ENCODE data around the gene GABRG3.

GABRG3 gene

DNA sequence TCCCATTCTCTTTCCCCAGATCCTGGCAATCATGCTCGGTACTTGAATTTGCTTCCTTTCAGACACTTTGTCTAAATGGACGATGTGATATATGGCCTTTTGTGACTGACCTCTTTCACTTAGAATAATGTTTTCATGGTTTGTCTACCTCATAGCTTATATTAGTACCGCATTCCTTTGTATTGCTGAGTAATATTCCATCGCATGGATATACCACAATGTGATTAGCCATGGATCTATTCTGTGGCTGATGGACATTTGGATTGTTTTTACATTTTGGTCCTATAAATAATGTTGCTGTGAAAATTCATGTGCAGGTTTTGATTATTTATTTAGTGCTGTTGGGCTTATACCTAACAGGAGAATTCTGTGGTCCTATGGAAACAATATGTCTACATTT is 458.6 kb downstream of the GABRG3 start:
- no peak for DNase-seq

DNA sequence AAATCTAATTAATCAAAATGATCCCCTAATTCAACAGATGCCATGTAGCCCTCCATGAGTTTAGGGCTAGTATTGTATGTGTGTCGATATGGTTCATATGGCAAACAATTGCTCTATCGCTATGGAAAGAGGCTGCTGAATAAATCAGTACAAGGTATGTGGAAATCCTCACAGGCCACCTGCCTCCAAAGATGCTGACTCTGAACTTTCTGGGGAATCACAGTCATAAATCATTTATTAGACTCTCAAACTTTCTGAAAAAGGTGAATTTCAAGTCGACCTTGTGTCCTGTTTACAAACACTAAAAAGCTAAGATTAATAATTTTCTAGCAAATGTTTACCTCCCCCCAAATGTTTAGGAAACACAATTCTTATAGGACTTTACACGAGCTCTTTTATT is 462.6 kb downstream of the GABRG3 start:
- no peak for DNase-seq

DNA sequence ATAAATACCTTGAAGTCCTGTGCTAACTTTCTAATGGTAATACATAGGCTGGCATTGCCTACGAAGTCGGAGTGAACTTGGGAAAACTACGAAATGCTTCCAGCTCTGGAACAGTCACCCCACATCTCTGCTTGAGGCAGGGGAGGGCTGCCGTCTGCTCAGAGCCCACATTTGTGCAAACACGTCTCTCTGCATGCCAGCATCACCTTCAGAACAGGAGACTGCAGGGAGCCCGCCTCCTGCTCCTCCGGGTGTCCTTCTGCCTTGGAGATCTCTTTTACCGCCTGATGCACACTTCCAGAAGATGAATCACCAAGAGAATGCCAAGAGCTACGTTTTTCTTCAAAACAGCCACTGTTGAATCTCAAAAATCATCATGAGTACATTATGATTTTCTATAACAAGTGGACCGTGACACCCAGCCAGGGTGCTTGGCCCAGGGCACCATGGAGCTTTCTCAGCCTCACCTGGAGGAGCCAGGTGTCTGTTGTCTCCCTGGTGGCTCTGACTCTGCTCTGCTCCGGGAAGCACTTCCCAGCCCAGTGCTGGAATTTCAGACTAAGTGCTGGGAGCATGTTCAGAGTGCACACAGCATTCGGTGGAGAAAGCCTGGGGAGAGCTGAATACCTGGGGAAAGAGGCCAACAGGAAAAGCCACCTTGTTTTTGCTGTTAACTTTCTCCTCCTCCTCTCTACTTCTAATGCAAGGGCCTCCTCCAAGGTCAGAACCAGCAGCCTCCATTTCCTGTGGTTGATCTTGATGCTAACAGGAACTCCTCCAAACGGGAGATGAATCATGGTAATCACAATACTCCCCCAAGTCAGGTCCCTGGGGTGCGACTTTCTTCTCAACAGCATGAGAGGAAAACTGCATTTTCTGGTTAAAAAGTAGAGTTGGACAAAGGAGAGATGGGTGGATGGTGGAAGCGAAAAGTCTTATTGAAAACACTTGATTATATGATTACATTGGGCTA is 467.7 kb downstream of the GABRG3 start:
- no peak for DNase-seq

DNA sequence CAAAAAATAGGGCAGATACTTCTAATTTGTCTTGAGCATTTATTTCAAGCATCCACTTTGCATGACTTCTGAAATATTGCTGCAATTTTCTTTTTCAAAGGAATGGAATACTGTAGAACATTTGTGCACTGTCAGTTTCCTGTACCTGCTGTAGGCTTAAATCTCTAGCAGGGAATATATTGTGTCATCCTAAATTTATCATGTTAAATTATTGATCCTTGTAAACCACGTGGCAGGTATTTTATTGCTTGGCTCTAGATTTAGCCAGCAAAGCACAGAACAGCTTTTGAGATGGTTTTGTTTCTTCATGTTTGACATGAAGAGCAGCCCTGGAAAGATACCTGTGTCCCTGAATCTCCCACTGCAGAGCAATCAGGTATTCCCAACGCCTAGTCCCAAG is 470.1 kb downstream of the GABRG3 start:
- DNase-seq = no peak

DNA sequence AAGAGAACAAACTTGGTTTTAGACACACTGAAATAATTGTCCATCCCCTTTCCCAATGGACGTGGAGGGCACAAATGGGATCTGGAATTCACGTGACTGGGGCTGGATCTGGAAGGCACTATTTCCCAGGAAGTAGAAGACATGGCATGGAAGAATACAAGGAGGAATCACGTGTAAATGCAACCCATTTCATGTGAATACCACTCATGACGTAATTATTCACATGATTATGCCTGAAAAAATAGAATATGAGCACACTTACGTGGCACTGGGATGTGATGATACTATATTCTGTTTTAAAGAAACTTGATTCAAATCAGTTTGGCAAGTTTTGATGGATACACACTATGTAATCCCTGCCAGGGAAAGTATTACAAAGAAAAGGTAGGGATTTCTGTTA is 477.3 kb downstream of the GABRG3 start:
- no peak for DNase-seq

DNA sequence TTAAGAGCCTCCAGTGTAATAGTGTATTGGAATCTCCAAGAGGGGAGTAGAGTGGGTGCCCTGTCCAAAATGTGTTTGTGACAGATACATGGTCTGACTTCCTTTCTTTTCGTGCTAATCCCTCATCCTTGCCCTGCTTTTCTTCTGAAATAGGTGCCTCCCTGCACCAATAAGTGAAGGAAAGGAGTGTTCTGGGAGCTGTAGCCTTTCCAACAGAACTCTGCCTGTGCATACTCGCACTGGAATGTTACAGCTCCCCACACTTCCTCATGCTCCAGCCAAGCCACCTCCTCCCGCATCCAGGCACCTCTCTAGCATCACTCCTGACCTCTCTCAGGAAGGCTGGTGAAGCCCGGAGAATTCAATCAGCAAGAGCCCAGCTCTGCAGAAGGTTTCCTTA is 478.0 kb downstream of the GABRG3 start:
- no peak for DNase-seq

DNA sequence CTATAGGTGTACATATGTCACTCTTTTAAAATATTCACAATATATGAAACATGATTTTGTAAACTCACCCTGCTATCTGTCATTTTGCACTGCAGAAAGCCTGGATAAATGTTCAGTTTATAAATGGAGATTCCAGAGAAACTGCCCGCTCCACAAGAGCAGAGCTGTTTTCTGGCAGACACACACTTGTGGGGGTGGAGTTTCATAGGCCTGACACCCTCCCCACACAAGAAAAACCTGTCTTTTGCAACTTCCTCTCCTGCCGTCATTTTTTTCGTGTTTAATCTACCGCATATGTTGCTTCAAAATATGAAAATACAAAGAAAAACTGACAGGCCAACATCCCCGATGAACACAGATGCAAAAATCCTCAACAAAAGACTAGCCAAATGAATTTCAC is 479.0 kb downstream of the GABRG3 start:
- no peak for DNase-seq

DNA sequence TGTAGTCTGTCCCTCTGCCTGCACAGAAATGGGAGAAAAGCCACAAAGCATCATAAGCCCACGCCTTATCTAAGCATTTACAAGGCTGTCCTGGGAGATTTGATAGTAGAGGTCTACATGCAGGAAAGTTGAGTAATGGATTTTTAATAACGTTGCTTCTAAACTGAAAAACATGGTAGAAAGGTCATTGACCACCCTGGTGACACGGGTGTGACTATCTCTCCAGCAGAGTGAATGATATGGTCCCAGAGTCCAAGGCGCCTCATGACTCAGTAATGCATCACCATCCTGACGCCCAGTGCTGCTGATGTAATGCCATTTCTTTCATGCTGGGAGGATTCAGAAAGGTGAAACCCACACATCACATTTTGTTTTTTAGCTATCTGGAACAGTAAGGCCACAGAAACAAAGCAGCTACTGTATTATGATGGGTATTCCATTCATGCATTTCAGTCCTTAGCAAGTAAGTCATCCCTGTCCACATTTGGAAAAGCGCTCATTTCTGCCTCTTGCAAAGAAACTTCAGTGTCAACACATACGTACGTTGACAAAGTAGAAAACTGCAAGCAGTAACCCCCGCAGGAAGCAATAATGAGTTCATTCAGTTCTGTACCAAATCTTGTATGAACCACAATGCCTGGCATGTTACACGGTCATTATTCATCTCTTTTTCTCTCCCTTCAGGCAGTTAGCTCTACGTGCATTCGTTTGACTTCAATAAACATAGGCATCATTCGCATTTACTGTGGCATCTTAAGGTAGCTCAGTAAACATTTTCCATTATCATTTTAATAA is 483.5 kb downstream of the GABRG3 start:
- DNase-seq = no peak

DNA sequence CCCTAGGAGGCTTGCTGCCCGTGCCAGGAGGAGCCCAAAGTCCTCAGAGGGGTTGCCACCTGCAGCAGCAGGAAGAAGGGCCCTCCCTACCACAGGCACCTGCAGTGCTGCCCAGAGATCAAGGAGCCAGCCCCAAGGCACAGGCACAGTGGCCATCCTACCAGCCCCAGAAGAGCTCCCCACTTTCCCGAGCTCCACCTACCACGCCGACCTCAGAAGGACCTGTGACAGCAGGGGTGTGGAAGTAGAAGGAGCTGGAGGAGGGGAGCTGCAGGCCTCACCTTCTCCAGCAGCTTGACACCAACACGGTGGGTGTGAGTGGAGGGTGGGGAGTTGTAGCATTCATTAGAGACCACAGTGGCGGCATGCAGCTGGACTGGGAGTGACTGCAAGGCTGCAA is 485.8 kb downstream of the GABRG3 start:
- DNase-seq = no peak

DNA sequence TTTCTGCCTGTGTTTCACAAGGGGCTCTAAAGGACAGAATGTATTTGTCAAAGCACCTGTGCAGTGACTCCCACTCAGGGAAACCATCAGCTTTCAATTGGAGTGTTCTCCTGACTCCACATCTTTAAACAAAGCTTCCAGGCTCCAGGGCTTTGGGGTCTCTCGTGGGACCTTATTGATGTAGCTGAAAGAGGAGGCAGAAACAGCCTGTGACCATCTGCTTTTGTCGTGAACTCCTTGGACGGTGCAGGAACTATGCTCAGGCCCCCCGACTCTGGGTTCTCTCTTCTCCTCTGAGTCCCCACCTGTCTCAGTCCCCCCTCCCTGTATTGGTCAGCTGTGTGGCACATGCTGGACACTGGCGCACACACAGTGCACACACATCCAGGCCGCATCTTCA is 486.8 kb downstream of the GABRG3 start:
- DNase-seq = no peak

DNA sequence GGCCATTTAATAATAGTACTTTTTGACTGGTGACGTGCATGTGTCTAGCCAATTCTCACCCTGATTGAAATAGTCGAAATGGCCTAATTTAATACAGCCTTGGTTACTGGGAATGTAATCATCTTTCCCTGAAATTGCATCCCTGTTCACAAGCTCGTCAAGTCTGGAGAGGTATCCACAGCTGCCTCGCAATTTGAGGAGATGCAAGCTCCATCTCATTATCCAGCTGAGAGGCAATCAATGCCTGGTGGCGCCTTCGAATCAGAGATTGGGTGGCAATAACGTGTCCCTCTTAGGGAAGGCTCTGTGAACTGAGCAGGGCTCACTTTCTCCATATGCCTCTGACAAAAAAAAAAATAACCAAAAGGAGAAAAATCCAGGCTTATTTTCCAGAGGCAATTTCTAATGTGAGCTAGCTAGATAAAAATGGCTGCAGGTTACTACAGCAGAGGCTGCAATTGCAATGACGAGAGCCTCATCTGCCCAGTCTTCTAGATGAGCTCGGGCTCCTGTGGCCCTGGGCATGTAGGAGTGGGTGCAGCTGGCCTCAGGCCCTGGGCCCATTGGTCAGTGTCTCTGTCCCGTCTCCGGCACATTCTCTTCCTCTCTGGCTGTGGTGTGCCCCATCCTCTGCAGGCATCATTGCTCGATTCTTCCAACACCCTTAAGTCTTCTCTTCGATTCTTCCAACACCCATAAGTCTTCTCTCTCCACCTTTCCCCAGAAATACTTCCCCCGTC is 487.5 kb downstream of the GABRG3 start:
- DNase-seq = no peak

DNA sequence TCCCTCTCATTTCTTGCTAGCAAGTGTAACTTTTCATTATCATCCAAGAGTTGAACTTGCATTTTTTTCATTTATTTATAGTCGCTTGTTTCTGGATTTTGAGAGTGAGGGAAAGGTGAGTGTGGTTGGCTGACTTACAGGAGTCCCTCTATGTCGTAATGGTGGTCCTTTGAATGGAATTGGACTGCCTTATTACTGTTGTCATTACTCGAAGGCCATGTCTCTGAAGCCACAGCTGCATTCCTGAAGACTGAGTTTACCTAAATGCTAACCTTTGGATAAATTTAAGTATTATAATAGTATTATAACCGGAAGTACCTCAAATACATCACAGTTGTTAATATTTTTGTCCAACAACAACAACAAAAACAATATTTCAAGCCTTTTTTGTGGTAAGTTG is 488.9 kb downstream of the GABRG3 start:
- DNase-seq = no peak

DNA sequence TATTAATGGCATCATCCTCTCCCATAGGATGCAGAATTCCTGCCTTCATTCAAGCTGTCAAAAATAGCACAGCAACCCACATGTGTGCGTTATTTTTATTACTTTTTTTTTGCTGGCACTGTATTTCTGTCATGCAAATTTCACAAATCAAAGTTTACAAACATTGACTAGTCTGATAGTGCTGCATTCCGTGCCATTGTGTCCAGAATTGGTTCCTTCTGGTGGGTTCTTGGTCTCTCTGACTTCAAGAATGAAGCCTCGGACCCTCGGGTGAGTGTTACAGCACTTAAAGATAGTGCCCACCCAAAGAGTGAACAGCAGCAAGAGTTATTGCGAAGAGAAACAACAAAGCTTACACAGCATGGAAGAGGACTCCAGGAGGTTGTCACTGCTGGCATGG is 490.2 kb downstream of the GABRG3 start:
- DNase-seq = no peak

DNA sequence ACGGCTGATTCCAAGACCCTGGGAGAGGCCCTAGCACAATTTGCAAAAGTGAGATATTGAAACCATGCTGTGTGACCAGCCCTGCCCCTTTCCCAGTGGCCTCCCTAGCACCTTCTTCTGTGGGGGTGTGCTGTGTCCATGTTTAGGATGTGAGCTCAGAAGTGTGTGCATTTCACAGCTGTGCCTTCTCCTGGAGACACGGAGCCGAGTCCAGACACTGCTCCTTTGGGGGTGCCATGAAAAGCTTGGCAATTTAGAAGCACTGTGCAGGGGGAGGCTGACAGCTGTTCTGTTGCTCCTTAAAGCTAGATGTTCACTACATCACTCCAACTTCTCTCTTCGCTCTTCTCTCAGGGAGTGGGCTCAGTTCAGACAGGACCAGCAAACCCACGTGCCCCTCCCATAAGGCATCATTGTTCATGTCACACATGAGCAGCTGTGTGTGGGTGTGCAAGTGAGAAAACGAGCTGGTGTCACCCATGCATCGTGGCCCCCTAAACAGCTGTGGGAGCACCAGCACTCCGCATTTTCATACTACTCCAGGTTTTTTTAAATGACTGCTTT is 492.6 kb downstream of the GABRG3 start:
- no peak for DNase-seq

DNA sequence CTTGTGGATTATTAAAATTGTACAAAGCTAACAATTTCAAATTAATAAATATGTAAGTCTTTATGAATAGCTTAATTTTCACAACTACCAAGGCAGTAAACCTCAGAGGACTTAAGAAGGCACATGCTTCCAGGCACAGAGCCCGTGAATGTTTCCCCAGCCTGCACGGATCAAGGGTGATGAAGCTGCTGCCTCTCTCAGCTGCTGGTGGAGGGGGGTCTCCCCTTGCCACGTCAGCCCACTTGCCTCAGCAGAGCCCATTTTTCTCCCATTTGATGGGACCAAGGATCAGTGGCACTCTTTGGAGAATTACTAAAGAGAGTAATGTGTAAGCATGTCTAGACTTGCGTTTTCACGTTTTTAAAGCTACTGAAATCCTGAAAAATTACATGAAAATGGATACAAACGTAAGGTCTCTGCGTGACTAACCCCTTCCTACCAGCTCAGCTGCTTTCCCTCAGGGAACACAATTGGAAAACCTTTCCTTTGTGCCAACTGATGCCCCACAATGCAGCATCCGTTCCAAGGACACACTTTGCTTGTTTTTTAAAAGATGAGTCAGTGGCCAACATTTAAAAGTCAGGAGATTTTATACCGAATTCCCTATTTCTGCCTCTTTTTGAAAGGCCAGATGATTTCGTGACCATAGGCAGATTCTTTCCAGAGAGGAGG is 494.1 kb downstream of the GABRG3 start:
- DNase-seq = no peak

DNA sequence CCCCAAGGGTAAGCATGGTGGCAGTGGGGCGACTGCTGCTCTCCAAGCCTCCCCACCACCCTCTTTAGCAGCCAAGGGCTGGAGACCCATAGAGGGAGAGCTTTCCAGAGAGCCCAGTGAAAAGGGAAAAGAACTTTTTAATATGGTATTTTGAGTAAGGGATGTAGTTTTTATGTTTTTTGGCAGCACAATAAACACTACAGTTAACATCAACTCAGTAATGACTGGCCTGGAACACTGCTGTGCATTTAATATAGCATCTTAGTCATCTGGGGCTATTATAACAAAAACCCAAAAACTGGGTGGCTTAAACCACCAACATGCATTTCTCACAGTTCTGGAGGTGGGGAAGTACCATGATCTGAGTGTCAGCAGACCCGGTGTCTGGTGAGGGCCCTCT is 495.8 kb downstream of the GABRG3 start:
- no peak for DNase-seq

DNA sequence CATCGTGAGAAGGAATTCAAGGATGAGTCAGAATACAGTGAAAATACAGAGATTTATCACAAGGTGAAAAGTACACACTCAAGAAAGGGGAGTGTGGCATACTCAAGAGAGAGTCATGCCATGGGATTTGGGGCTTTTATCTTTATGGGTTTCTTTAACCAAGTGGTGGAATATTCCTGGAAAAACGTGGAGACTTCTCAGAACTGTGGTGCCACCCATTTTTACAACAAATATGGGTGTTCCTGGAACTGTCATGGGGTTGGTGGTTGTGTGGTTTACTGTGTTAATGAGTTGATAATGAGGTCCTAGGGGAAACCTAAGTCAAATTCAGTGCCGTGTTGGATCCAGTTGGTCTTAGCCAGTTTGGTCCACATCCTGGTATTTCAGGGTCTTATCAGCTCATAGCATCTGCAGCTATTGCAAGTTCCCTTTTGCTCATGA is 497.2 kb downstream of the GABRG3 start:
- no peak for DNase-seq

DNA sequence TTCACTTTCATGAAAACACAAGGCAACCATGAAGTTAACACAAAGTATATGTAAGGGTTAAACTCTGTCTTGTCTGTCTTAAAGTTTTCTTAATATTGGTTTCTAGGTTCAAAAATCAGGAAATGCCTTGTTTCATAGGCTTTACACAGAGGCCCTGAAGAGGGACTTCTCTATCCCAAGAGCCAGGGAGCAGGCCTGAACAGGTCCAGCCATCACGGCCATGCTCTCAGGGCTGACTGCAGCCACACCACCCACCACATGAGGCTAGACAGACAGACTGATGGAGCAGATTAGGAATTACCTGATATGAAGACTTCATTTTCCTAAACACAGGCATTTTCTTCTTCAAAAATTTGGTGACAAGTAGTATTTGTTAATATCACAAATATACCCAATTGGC is 502.9 kb downstream of the GABRG3 start:
- no peak for DNase-seq

DNA sequence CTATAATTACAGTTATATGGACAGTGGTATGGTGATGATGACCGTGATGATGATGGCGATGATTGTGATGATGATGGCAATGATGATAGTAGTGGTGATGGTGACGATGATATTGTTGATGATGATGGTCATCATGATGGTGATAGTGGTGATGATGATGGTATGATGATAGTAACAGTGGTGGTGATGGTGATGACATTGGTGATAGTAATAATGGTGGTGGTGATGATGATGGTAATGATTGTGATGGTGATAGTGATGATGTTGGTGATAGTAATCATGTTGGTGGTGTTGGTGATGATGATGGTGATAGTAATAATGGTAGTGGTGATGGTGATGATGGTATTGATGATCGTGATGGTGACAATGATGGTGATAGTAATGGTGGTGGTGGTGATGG is 504.4 kb downstream of the GABRG3 start:
- no peak for DNase-seq

DNA sequence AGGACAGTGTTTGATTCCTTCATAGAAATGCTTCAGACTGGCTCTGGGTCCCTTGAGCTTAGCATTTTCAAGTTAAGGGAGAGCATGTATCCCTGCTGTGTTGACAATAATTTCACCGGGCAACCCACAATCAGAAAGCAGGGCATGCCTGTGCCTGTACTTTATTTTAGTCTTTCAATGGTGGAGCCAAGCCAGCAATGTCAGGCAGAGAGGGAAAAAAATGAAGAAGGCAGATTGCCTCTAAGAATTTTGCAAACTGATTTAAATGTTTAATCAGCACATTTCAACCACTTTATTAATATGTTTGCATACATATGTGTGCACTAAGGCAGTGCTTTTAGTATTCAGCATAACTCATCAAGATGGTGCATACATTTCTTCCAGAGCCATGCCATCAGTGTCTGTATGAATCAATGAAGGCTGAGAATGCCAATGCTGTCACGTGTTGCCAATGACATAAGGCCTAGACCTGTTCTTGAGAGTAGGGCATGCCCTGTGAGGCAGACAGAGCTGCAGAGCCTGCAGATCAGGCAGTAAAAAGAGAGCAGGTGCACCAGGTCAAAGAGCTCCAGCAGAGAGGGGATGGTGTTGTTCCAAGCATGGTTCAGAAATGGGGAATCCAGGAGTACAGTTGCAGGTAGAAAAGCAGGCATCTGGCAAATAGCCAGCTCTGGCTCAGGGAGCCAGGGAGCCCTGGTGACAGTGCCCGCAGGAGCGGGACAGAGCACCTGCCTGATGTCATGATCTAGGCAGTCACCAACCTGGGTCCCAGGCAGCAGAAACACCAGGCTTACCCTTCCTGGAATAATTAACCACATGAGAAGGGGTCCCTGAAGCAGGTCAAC is 508.5 kb downstream of the GABRG3 start:
- no peak for DNase-seq

DNA sequence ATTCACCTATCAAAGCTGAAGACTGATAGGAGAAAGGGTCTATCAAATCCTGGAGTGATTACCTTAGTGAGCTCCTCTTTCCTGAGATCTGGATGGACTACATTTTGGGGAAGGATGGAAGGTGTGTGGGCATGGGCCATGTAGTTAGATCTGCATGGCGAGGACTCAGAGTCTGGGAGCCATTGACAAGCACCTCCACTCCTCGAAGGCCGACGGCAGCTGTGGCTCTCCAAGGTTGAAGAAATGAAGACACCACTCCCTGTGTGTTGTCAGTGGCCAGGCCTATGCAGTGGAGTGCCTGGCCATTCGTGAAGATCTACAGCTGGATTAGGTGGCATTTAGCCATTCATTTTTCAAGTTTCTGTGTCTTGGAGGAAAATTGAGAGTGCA is 509.2 kb downstream of the GABRG3 start:
- DNase-seq = no peak

DNA sequence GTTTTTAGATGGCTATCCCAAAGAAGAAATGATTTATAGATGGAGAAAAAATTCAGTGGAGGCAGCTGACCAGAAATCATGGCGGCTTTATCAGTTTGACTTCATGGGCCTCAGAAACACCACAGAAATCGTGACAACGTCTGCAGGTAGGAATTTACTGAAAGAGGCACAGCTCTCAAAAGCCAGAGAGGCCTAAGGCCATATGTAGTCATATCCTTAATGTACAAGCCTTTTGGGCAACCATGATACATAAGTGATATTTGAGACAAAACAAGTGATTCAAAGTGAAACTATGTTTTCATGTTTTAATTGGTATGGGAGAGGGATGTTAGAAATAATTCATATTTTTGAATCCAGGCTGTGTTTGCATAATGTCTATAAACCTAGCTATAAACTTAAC is 509.7 kb downstream of the GABRG3 start:
- no peak for DNase-seq
